Skin of body (tissue), 2 donors: ENCODE data around the gene GPX3. TPM values are rescaled to one million over a fixed set of nuclear protein-coding genes. Genes with fewer than 3 reads are reported as not detected.

Experiments
- DNase-seq: peaks from one replicate; lab custom pipeline; 2025; lab: John Stamatoyannopoulos, UW
- total RNA-seq: library from RNA; depleted of rRNA; stranded (reverse); fragments of >200 nt; gene quantifications from one replicate; pipeline ENCODE4 v1.2.3, GENCODE V29; 2014

GPX3 gene
- total RNA-seq: 31.1 TPM

GRCh38 chr5:151020304-151021110 is at the start of gene GPX3:
TSS of gene GPX3 (plus strand) at chr5:151020591. CDS start at chr5:151020655, 64 bp downstream.
- DNase-seq: no peak

GRCh38 chr5:150978590-150978989 is 41.8 kb upstream of the GPX3 start:
- no peak for DNase-seq

GRCh38 chr5:150987746-150988145 is 32.6 kb upstream of the GPX3 start:
- DNase-seq: no peak

- no peak for DNase-seq
Measured at GRCh38 chr5:150989695-150990094, 30.7 kb upstream of the GPX3 start.

GRCh38 chr5:150992705-150993104 is 27.7 kb upstream of the GPX3 start:
- DNase-seq: no peak

- no peak for DNase-seq
Measured at GRCh38 chr5:150993422-150993821, 27.0 kb upstream of the GPX3 start.

GRCh38 chr5:150993826-150994412 is 26.5 kb upstream of the GPX3 start:
- no peak for DNase-seq

- no peak for DNase-seq
Measured at GRCh38 chr5:150999704-151000442, 20.5 kb upstream of the GPX3 start.

GRCh38 chr5:151001436-151001835 is 19.0 kb upstream of the GPX3 start:
- no peak for DNase-seq

GRCh38 chr5:151002250-151002649 is 18.1 kb upstream of the GPX3 start:
- no peak for DNase-seq

- no peak for DNase-seq
Measured at GRCh38 chr5:151002681-151003502, 17.5 kb upstream of the GPX3 start.

- no peak for DNase-seq
Measured at GRCh38 chr5:151003503-151003860, 16.9 kb upstream of the GPX3 start.

GRCh38 chr5:151004499-151004898 is 15.9 kb upstream of the GPX3 start:
- DNase-seq: no peak

GRCh38 chr5:151005187-151005949 is 15.0 kb upstream of the GPX3 start:
- peak; percentile 63 for DNase-seq

GRCh38 chr5:151005950-151006576 is 14.3 kb upstream of the GPX3 start:
- peak; percentile 90 for DNase-seq

GRCh38 chr5:151006704-151007334 is 13.6 kb upstream of the GPX3 start:
- no peak for DNase-seq

- peak; percentile 4 for DNase-seq
Measured at GRCh38 chr5:151007430-151008209, 12.8 kb upstream of the GPX3 start.

- DNase-seq: no peak
Measured at GRCh38 chr5:151008210-151008491, 12.2 kb upstream of the GPX3 start.

GRCh38 chr5:151008906-151009305 is 11.5 kb upstream of the GPX3 start:
- DNase-seq: no peak
